Neural progenitor cell (in vitro differentiated cells): ENCODE data around the gene DVL1.

Source experiments
- EZH2 ChIP-seq: fragments of 200-600 bp; sonication (generic); IDR thresholded peaks from 2 replicates; pipeline ENCODE4 v1.6.1; 2017; ENCODE audit warnings: antibody characterized with exemption, mild to moderate bottlenecking, moderate library complexity
- EZH2phosphoT487 ChIP-seq: fragments of 200-600 bp; sonication (generic); IDR thresholded peaks from 2 replicates; pipeline ENCODE4 v1.6.1; 2017; ENCODE audit warnings: antibody characterized with exemption
- TF ChIP-seq, protein P1 (sequence below): fragments of 200-600 bp; sonication (generic); IDR thresholded peaks from 2 replicates; pipeline ENCODE4 v1.5.1; 2017; ENCODE audit warnings: antibody characterized with exemption, mild to moderate bottlenecking

DNA sequence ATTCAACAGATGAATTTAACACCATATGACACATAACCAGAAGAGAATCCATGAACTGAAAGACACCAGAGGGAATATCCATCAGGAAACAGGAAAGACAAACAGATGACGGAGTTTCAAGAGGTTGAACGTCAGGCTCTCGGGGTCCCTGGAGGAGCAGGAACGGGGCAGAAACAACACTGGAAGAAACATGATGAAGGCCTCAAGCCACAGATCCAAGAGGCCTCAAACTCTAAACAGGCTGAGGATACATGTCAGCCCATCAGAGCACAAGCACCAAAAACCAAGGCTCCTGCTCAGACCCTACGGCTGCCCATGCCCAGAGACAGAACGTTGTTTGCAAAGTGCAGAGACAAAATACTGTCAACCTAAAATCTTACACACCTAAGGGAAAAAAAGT is 31.8 kb downstream of the DVL1 start:
- TF ChIP-seq, protein P1, sequence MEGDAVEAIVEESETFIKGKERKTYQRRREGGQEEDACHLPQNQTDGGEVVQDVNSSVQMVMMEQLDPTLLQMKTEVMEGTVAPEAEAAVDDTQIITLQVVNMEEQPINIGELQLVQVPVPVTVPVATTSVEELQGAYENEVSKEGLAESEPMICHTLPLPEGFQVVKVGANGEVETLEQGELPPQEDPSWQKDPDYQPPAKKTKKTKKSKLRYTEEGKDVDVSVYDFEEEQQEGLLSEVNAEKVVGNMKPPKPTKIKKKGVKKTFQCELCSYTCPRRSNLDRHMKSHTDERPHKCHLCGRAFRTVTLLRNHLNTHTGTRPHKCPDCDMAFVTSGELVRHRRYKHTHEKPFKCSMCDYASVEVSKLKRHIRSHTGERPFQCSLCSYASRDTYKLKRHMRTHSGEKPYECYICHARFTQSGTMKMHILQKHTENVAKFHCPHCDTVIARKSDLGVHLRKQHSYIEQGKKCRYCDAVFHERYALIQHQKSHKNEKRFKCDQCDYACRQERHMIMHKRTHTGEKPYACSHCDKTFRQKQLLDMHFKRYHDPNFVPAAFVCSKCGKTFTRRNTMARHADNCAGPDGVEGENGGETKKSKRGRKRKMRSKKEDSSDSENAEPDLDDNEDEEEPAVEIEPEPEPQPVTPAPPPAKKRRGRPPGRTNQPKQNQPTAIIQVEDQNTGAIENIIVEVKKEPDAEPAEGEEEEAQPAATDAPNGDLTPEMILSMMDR = no peak
- no peak for TF ChIP-seq EZH2
- TF ChIP-seq EZH2phosphoT487 = no peak
